DMS 273 treated with DMSO at 0.1 percent for 48 hours (cell line): Measurements from ENCODE around the gene PRKAR2B.

ENCODE experiments used
- DNase-seq: peaks from one replicate; lab custom pipeline; 2025; lab: John Stamatoyannopoulos, UW

Gene PRKAR2B

GRCh38 chr7:107044347-107045194 lies at the start of gene PRKAR2B:
TSS of gene PRKAR2B (plus strand) at chr7:107044705. CDS start at chr7:107044908, 203 bp downstream.
- peak; percentile 52 for DNase-seq

DNA sequence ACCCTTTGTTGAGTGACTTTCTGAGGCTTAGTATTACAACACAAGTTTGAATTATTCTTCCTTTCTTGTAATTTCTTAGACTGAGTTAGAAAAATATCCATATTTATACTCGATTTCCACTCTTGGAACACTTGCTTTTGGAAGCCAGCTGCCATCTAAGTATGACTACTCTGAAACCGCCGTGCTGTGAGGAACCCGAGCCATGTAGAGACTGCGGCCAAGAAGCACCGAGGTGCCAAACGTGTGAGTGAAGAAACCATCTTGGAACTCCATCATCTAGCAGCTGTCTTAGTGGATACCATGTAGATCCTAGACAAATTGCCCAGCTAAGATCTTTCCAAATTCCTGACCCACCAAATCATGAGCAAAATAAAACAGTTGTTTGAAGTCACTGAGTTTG lies 49.7 kb upstream of the PRKAR2B start:
- no peak for DNase-seq

GRCh38 chr7:106997487-106998271 lies 46.8 kb upstream of the PRKAR2B start:
- no peak for DNase-seq

DNA sequence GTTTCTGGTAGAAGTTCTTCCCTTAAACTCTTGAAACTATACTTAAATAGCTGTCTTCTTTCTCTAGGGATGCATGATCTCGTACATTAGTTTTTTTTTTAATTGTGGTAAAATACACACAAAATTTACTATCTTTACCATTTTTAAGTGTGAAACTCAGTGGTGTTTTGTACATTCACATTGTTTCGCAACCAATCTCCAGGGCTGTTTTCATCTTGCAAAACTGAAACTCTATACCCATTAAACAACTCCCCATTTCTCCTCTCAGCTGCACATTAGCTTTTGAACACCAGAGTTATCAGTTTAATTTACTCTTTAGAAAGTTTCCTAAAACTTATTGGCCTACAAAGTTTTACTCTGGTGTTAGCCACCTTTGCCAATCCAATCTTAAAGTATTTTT lies 45.5 kb upstream of the PRKAR2B start:
- DNase-seq, result no peak

DNA sequence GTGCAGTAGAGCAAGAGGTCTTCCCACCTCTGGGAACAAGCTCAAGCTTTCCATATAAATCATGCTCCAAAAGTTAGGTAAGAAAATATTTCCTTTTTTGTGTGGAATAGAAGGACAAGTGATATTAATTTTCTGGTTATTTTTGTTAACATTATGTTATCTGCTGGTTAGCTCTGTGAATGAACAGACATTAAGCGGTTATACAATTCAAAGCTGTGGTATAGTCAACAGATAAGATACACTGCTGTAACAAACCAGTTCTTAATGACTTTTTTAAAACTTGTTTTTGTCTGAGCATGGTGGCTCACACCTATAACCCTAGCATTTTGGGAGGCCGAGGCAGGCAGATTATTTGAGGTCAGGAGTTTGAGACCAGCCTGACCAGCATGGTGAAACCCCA lies 43.0 kb upstream of the PRKAR2B start:
- no peak for DNase-seq

- DNase-seq, result no peak
These were observed 42.4 kb upstream of the PRKAR2B start for GRCh38 chr7:107002126-107002525.

- DNase-seq, result no peak
These were observed 41.9 kb upstream of the PRKAR2B start for GRCh38 chr7:107002529-107002998.

DNA sequence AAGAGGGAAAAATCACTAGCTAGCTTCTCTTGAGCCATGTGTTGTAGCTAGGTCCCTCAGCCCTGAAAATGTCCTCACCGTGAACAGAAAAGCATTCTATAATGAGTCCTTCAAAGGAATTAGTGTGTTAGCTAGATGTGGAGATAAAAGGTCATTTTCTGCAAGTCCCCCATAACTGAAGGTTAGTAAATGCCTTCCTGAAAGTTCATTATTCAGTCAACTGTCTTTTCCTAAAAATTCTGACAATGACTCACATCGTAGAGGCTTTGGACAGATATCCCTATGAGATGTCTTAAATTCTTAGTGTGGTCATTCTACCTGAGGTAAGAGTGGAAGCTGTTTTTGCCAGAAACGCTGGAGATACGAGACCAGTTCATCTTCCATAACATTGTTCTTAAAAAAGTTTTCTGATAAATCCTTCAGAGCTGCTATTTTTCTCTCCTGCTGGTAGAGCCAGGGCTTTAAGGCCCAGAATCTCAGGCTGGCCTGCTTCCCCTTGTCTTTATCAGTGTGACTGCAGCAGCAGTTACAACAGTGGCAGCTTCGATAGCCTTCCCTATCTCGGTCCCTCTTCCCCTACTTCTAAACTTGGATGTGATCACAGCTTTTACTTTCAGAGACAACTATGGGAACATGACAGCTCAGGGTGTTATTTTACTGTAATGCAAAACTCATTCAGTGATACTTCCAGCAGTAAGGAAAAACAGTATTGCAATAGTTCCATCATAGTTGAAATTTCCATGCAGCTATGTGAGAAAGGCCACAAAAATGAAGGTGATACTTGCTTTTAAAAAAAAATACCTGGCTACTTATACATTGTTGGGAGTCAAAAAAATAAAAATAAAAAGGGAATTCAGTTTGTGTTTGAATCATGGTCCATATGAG lies 37.3 kb upstream of the PRKAR2B start:
- no peak for DNase-seq

DNA sequence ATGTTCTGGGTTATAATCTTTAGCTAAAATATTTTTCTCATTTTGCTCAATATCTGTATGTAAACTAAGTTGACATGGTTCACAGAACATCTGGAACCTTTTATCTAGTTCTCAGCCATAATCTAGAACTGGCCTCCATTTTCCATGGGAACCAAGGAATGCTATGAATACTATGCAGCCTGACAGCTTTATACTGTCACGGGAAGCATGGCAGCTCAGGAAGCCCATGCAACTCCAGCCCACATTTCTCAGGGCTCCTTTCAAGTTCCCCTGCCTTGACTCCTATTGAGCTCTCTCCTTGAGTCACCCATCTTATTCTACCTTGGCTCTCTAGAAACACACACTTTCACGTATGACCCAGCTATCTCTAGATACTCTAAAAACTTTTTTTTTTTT lies 36.6 kb upstream of the PRKAR2B start:
- DNase-seq, result no peak

DNA sequence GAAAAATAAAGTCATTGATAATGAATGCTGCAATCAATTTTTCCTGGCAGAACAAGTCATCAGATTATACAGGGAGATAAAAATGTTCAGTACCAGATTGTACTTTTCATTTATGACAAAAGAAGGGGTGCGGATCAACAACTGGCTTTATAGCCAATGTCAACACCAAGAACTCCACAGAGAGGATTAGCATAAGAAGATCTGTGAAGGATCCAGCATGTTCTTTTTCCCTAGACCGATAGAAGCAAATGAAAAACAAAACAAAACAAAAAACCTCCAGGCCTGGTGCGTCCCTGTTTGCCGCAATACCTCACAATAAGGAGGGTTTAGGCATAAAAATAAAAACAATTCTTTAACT lies 34.7 kb upstream of the PRKAR2B start:
- DNase-seq, result no peak

GRCh38 chr7:107012691-107013090 lies 31.8 kb upstream of the PRKAR2B start:
- no peak for DNase-seq

DNA sequence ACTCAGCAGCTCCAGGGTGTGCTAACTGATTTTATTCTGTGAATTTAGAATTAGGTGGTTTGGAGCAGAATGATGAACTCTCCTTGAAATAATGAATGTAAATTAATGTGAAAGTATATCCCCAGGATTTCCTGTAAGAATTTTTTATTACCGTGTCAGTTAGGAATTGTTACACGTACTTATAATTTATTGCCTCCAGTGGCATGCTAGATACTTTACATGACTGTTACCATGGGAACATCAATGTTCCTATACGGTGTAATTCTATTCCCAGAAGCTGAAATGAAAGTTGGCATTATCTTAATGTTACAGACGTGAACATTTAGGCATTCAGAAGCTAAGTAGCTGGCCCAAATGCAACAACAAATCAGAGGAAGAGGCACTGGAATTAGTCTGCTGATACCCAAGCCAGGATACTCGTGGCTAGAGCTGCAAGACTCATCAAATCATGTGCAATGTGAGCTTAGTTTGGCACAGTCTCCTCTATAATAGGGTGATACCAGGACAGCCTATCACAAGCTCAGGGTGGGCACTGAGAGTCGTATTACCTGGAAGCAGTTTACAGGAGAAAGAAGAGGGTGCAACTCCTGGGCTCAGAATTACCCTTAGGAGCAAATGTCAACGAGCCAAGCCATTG lies 30.0 kb upstream of the PRKAR2B start:
- DNase-seq, result peak; percentile 69

- no peak for DNase-seq
These were observed 28.2 kb upstream of the PRKAR2B start for GRCh38 chr7:107016312-107016711.

DNA sequence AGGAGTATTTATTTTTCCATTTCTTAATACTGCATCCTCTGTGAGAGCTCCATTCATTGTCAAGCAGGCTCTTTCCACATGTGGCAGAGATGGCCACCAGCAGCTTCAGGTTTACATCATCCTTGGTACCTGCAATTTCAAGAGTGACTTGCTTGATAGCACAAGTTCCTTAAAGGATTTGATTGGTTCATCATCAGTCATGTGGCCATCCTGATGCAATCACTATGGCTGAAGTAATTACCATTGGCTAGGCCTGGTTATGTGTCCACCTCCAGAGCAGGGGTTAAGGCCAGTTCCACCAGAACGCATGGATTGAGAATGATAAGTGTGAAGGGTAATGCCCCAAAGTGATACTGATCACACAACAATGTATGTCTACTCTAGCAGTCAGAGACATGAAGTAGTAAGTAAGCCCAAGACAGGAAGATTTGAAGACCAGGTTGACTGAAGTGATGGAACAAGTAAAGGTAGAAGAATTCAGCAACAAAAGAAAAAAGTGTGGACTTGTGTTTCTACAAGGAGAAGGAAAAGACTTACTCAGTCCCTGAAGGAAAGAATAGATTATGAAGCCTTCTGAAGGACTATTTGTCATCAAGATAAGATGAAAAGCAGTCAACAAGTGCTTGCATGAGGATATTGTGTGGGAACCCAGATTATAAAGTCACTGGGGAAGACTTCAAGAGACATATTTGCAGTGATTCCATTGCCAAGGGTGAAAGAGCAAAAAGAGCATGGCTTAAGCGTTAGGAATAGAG lies 26.4 kb upstream of the PRKAR2B start:
- DNase-seq, result no peak

- DNase-seq, result no peak
These were observed 24.1 kb upstream of the PRKAR2B start for GRCh38 chr7:107020400-107020799.

DNA sequence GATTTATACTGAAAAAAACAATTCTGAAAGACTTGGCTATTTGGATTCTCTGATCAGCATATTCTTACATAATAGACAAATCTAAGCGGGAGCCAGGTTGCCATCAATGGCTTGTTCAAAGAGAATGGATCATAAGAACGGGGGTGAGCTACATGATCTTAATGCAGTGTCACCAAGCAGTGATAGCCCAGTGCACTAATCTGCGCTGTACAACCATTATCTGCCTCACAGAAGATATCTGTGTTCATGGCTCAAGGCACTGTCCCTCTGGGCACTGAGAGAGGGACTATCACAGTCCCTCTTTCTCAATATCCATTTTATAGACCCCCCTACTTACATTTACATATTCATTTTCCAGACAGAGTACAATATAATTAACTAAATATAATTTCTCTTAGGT lies 22.9 kb upstream of the PRKAR2B start:
- no peak for DNase-seq

DNA sequence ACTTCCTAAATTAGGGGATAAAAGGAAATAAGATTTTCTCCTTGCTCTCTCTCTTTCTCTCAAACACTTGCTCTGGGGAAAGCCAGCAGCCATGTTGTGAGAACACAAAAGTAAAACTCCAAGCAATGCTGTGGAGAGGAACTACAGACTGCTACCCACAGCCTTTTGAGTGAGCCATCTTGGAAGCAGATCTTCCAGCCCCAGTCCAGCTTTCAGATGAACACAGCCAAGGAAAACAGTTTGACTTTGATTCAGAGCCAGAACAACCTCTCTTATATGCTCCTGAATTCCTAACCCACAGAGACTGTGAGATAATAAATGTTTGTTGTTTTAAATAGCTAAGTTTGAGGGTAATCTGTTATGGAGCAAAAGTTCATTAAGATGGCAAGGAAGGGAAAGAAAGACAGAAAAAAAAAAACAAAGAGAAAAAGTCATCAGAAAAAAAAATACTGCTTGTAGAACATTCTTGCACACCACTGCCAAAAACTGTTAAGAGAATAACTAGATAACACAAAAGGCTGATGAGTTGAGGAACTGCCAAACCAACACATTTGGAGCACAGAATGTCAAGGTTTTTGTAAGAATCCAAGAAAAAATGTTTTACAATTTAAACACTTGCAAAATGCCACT lies 20.9 kb upstream of the PRKAR2B start:
- DNase-seq, result no peak

DNA sequence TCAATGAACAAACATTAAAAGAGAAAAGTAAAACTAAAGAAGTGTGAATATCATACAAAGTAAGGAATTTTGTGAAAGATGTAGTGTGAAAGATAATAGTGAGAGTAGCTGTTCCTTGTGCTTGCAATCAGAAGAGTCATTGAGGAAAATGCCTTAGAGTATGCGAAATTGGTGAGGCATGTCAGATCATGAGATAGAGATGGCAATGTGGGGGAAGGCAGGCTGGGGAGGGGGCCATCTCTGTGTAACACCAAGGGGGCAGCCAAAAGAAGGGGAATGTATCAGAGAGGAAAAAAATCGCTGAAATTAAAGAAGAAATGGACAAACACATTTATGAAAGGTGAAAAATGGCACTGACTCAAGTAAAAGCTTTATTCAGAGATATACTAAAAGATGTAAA lies 19.6 kb upstream of the PRKAR2B start:
- no peak for DNase-seq

GRCh38 chr7:107025449-107026103 lies 18.9 kb upstream of the PRKAR2B start:
- no peak for DNase-seq

DNA sequence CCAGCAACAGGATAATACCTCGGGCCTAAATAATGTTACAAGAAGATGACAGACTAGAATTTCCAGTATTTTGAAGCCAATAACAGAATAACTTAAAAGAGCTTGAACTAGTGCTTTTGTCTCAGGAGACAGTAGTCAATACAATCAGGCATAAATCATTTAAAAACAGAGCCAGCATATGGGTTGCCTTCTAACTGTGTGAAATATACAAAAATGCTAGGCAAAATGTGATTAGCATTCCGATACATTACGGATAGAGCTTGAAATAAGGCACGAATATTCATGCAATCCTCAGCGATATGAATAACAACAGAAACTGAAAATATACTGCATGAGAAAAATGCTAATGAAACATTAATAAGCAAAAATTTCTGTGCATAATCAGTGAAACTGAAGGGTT lies 18.3 kb upstream of the PRKAR2B start:
- DNase-seq, result no peak
